GM21529 (cell line): ENCODE measurements around the gene NPC2.

Experiments
- ATAC-seq: cut with Tn5 transposase; IDR thresholded peaks from one replicate; pipeline ENCODE4 v1.9.1; 2021; ENCODE audit not compliant: unreplicated experiment

NPC2 gene

DNA sequence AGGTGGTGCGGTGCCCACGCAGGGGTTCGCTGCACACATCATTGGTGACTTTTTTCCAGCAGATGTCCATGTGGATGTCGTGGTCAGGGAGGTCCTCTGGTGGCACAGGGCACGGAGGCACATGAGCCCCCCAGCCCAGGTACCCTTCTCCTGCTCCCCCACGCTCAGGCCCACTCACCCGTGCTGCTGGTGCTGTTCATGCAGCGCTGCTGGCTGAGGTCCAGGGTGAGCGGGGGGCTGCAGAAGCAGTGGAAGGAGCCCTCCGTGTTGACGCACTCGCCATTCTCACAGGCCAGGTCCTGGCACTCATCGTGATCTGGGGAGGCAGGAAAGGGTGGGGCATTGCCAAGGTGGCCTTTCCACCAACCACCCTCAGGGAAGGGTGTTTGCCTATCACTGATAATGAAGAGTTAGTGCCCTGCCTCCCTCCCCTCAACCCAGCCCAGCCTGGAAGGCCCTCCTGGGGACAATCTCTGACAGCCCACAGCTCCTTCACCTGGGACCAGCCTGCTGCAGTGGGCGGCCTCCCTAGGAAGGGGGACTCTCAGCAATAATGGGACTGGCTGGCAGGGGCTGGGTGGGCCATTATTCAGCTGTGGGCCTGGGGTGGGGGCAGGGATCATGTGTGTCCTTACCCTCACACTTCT is 10.3 kb upstream of the NPC2 start:
- ATAC-seq = no peak

DNA sequence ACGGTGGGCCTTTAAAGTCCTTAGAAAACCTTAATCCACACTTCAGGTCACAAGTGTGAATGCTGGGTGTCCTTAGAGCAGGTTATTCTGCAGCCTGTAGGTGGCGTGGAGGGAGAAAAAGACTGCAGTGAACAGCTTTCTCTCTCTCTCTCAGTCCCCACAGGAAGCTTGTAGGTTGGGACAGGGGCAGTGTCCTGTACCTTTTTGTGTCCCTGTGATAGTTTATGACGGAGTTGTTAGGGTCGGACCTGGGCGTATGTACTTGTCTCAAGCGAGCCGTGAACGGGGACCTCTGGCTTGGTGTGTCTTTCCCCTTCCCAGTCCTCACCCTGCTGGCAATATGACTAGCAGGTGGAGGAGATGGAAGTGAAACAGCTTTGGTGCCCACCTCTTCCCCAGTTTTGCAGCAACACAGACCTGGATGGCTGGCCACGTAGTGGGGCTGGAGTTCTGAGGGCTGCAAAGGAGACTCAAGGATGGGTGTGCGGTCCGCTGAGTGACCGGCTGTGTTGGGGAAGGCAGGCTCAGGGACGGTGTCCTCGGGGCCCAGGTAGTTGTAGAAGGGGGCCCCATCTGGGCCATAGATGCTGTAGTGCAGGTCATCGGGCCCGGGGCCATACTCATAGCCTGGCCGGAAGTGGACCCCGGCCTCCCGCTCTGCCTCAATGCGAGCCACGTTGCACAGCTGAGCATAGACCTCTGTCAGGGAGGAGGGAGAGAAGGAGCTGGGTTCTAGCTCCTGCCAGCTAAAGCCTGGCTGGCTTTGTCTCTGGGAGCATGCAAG is 9.3 kb upstream of the NPC2 start:
- ATAC-seq = no peak

GRCh38 chr14:74501691-74502090 is 8.6 kb upstream of the NPC2 start:
- no peak for ATAC-seq

DNA sequence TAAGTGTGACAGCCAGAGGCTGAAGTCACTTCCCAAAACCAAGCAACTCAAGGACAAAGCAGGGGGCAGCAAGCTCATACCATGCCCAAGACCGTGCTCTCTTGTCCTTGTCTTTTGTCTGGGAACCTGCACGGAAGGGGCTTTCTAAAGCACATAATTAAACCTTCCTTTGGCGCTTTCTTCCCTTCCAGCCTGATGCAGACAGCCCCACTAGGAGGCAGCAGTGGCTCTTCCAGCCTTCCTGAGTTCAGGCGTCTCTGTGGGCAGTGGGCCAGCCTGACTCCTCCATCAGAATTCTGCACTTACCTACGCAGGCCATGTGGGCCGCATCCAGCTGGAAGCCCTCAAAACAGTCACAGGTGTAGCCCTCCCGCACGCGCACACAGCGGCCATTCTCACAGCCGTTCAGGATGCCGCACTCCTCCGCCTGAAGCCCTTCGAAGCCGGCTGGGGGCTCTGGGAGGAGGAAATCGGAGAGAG is 8.1 kb upstream of the NPC2 start:
- ATAC-seq = no peak

DNA sequence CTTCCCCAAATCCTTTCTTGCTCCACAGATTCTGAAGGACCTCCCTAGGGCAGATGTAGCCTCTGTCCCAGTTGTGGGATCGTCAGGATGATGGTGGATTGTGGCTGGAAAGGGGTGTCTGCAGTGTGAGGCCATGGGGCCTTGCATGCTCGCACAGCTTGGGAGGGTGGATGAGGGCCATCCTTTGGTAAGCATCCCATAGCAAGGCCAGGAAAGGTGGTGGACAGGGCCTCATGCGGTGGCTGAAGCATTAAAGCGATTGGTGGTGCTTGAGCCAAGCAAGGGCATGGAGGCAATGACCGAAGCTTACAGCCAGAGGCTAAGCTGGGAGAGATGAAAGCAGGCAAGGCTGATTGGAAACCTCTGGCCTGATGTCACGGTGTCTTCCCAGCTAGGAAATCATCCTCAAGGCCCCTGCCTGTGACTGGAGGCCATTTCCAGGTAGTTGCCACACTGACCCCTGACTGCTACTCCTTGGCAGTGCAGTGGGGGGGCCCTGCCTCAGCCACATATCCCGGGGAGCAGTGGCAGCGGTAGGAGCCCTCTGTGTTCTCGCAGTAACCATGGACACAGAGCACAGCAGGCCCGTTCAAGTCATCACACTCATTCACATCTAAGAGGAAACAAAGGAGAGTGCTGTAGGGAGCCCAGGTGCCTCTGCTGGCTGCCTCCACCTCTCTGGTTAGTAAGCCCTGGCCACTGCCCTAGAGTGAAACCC is 7.5 kb upstream of the NPC2 start:
- no peak for ATAC-seq

GRCh38 chr14:74495356-74495755 is 2.3 kb upstream of the NPC2 start:
- ATAC-seq = no peak

GRCh38 chr14:74493343-74494261 is 497 bp upstream of the NPC2 start, which contains the start of gene ISCA2:
TSS of gene ISCA2 (plus strand) at chr14:74493765. CDS start at chr14:74493775, 10 bp downstream.
- peak; percentile 87 for ATAC-seq

GRCh38 chr14:74491956-74492775 is 939 bp downstream of the NPC2 start:
- no peak for ATAC-seq

GRCh38 chr14:74490486-74490885 is 2.6 kb downstream of the NPC2 start:
- ATAC-seq = no peak

GRCh38 chr14:74488786-74489397 is 4.2 kb downstream of the NPC2 start:
- ATAC-seq = no peak

- ATAC-seq = no peak
These were observed 6.9 kb downstream of the NPC2 start for GRCh38 chr14:74486164-74486563.

GRCh38 chr14:74483321-74483720 is 9.8 kb downstream of the NPC2 start:
- no peak for ATAC-seq

DNA sequence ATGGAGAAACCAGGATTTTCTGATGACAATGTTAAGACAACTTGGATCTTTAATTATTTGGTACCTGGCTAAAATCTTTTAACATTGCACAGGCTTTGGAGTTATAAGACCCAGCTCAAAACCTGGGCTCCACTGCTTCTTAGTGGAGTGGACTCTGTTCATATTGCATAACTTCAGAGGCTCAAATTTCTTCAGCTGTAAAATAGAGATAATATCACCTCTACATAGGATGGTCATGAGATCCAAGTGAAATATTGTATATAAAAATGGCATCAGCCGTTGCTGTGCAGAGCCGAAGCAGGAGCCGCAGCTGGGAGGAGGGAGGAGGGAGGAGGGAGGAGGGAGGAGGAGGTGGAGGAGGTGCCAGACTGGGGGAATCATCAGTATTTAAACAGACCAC is 10.5 kb downstream of the NPC2 start:
- ATAC-seq = no peak

GRCh38 chr14:74480046-74480445 is 13.1 kb downstream of the NPC2 start:
- ATAC-seq = no peak

DNA sequence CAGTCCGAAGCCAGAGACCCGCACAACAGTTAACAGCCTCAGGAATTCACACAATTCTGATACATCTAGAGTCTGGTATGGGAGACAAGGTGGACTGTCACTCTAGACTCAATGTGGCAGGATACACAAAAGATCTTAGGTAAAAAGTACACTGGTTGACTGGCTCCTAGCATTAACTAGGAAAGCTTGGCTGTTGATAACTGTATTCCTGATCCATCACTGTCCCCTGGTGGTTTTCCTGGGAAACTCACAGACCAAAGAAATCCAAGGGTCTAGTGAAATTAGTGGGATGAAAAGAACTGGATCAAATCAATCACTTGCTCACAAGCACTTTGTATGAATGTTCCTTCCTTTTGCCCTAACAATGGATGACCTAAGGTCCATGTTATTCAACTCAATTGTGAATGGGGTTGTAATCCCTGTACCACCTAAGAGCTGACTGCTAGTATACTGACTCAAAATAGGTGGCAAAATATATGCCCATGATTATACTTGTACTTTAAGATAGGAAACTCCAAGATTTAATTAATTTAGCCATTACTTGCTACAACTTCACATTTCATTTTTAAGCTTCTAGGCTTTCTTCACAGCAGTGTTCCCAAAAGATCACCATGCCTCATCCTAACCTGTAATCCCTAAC is 14.0 kb downstream of the NPC2 start:
- no peak for ATAC-seq

GRCh38 chr14:74476607-74477006 is 16.5 kb downstream of the NPC2 start:
- no peak for ATAC-seq

DNA sequence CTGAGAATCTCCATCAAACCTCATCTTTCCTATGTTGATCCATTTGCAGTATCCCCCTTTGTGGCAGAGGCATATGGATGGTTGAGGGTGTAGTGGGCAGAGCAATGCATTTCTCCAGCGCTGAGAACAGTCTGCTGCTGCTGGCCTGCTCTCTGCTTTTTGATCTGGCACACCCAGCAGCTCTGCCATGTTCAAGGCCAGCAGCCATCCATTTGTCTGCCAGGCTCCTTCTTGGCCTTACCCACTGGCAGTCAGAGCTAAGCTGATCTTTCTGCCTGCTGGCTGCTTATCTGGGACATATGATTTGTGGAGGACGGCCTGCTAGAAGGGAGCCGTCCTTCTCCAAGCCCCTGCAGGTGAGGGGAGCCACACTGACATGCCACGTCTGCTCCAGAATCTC is 17.0 kb downstream of the NPC2 start:
- no peak for ATAC-seq

DNA sequence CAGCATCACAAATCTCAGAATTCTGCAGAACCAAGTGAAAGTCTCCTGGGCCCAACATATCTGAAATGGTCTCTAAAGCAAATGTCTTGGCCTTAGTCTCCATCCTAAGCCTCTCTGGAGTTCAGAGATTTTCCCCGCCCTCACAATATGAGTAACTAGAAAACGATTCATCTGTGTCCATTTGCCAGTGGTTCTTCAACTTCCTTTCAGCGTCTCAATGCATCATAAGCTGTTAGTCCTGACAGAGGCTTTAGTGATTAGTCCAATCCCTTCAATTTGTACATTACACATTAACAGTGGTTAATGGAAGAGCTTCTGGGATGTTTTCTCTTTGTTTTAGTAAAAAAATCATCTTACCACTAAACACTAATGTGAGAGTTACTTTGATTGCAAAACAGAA is 17.4 kb downstream of the NPC2 start:
- no peak for ATAC-seq

GRCh38 chr14:74474376-74474775 is 18.7 kb downstream of the NPC2 start:
- no peak for ATAC-seq
